ENCODE data around the gene ELANE. TPM values are rescaled to one million over a fixed set of nuclear protein-coding genes. Genes with fewer than 3 reads are reported as not detected.
"Not testable (repeated sequence)": the region's sequence is repeated elsewhere in the genome, so short reads cannot be mapped to it uniquely, and the experiment has no call there.

Gene ELANE
- total RNA-seq, 1 donor from 2014 or later: 1.6 TPM

DNA sequence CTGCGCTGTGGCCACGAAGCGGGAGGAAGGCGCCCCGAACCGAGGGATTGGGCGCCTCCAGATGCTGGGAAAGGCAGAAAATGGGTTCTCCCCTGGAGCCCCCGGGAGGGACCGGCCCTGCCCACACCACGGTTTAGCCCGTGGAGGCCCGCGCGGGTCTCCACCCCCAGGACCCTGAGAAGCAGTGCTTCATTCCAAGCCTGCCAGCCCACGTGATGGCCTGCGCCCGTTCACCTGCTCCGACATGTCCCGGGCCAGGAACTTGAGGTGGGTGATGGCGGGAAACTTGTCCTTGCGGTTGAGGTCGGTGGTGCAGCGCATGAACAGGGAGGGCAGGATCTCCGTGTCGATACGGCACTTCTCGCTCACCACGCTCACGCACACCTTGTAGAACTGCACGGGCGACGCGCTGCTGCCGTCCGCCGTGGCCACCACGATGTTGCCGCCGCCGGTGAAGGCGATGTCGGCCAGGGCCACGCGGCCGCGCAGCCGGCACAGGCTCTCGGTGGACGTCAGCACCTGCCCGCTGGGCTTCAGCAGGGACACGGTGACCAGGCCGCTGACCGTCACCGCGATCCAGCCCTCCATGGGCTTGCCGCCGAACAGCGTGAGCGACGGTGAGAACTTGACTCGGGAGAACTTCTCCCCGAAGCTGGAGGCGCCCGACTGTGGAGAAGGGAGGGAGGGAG is 33.6 kb downstream of the ELANE start:
- ATAC-seq (no peak), DNase-seq (ENCODE audit: missing footprints) (no peak)

DNA sequence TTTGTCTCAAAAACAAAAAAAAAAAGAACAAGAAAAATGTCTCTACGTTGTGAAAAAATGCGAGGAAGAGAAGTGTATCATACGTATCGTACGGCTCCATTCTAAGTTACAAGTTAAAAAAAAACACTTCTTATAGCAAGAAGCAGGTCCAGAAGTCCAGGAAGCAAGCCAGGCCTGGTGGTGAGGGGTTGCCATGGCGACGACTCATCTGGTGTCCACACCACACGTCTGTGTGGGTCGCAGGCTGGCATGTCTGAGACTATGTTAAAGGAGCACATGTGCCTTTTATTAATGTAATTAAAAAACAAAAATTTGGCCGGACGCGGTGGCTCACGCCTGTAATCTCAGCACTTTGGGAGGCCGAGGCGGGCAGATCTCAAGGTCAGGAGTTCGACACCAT is 35.0 kb downstream of the ELANE start:
- ATAC-seq (no peak), DNase-seq (ENCODE audit: missing footprints) (no peak)
- intact Hi-C loops (cut with DNase I): no loop called here

More for the DNA sequence above, 33.6 kb downstream of the ELANE start:
- intact Hi-C loops (cut with DNase I): no loop called here

DNA sequence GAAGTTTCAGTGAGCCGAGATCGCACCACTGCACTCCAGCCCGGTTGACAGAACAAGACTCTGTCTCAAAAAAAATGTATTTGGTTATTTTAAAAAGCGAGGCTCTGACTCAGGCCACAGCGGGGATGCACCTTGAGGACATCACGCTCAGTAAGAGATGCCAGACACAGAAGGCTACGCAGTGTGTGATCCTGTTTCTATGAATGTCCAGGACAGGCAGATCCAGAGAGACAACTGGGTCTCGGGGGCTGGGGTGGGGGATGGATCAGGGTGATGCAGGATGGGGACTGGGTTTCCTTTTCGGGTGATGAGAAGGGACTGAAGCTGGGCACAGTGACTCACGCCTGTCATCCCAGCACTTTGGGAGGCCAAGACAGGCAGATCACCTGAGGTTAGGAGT is 35.5 kb downstream of the ELANE start:
- no peak for DNase-seq (ENCODE audit: missing footprints)
- ATAC-seq: no peak
- intact Hi-C loops (cut with DNase I): no loop called here

DNA sequence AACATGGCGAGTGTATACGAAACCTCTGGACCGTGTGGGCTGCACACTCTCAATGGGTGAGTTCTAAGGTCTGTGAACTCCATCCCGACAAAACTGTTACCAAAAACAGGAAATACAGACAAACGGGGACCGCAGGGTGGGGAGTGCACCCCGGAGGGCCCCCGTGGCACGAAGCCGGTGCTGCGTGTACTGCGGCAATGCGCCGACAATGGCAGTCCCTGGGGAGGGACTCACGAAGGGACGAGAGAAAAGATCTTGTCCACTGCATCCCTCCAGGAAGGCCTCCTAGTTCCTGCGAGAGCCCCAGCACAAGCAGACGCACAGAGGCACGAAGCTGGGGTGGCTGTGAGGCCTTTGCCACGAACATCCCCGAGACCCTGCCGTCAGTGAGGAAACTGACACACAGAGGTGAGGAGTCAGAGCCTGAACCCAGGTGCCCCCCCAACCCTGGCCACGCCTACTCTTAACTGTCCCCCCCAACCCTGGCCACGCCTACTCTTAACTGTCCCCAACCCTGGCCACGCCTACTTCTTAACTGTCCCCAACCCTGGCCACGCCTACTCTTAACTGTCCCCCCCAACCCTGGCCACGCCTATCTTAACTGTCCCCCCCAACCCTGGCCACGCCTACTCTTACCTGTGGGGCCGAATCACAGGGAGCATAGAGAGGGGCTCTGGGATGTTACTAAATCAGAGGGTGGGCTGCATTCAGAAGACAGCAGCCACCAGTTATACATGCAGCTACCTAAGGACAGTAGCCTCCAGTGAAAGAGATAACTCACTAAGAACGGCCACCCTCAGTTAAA is 36.7 kb downstream of the ELANE start:
- intact Hi-C loops (cut with DNase I): no loop called here
- ATAC-seq: no peak

DNA sequence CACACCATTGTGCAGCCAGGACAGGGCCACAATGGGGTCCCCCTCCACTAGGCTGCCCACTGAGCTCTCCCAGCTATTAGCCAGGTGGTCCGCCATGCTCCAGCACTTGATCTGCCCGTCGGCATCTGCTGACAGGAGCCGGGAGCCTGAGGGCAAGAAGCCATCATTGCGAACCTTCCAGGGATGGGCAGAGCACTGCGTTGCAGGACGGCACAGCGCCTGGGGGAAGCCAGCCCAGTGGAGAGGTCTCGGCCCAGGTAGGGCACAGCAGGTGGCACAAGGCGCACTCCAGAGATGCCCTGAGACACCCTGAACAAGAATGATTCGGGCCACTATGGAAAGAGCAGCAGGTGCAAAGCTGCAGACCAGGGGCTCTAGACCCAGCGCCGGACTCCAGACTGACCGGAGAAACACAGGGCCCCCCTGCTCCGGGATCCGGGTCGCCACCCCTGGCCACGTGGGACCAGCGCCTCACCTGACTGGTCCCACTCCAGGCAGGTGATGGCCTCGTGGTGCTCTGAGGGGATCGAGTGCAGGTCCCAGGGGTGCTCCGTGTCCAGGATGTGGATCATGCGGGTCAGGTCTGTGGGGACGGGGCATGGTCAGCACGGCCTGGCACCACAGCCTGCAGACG is 37.7 kb downstream of the ELANE start:
- ATAC-seq (no peak), DNase-seq (ENCODE audit: missing footprints) (no peak)
- intact Hi-C loops (cut with DNase I): no loop called here

More for the DNA sequence above, 36.7 kb downstream of the ELANE start:
- DNase-seq (ENCODE audit: missing footprints): no peak

DNA sequence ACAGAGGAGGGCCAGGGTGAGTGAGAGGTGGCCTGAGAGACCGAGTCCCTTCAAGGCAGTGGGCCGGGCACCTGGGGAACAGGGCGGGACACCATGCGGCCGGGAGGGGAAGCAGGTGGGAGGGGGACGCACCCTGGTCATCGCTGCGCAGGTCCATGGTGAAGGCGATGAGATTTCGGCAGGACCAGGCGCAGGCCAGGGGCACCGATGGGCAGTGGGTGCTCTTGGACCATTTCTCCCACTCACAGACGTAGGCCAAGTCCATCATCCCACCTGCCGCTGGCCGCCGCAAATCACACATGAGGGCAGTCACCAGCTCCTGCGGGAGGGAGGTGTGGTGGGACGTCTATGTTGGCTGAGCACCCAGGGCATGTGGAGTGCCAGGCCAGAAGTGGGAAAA is 38.7 kb downstream of the ELANE start:
- ATAC-seq: no peak
- intact Hi-C loops (cut with DNase I): no loop called here
- DNase-seq (ENCODE audit: missing footprints): no peak

DNA sequence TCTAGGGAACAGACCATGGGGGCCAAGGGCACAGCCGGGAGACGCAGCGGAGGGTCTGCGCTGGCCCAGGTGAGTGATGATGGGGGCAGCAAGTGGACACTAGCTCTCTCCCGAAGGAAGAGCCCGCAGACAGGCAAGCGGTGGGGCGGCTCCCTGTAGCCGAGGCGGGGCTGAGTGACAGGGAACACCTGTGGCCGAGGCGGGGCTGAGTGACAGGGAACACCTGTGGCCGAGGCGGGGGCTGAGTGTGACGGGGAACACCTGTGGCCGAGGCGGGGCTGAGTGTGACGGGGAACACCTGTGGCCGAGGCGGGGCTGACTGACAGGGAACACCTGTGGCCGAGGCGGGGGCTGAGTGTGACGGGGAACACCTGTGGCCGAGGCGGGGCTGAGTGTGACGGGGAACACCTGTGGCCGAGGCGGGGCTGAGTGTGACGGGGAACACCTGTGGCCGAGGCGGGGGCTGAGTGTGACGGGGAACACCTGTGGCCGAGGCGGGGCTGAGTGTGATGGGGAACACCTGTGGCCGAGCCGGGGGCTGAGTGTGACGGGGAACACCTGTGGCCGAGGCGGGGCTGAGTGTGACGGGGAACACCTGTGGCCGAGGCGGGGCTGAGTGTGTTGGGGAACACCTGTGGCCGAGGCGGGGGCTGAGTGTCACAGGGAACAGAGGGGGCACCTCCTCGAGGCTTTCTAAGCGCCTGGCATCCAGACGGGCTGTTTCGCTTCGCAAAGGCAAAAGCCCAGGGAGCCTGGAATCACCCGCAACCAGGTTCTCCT is 39.5 kb downstream of the ELANE start:
- DNase-seq (ENCODE audit: missing footprints); ATAC-seq; intact Hi-C loops (cut with DNase I): not testable (repeated sequence)

DNA sequence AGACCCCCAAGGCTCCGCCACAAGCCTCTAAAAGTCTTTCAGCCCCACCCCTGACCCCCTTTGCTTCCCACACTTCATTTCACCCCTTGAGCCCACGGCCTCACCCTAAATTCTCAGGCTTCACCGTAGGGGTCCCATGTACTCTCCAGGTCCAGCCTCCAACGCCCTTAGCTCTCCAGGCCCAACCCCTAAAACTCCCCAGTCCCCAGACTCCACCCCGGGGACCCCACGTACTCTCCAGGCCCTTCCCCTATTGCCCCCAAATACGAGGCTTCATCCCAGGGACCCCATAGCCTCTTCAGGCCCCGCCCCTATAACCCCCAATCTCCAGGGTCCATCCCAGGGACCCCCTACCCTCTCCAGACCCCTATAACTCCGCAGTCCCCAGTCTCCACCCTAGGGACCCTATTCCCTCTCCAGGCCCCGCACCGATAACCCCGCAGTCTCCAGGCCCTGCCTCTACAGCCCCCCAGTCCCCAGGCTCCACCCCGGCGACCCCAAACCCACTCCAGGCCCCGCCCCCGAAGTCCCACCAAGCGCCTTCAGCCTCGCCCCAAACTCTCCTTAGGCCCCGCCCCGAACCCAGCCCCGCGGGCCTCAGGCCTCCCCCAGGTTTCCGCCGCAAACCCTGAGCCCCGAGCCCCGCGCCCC is 40.3 kb downstream of the ELANE start:
- intact Hi-C loops (cut with DNase I): no loop called here
- ATAC-seq: no peak
- no peak for DNase-seq (ENCODE audit: missing footprints)

DNA sequence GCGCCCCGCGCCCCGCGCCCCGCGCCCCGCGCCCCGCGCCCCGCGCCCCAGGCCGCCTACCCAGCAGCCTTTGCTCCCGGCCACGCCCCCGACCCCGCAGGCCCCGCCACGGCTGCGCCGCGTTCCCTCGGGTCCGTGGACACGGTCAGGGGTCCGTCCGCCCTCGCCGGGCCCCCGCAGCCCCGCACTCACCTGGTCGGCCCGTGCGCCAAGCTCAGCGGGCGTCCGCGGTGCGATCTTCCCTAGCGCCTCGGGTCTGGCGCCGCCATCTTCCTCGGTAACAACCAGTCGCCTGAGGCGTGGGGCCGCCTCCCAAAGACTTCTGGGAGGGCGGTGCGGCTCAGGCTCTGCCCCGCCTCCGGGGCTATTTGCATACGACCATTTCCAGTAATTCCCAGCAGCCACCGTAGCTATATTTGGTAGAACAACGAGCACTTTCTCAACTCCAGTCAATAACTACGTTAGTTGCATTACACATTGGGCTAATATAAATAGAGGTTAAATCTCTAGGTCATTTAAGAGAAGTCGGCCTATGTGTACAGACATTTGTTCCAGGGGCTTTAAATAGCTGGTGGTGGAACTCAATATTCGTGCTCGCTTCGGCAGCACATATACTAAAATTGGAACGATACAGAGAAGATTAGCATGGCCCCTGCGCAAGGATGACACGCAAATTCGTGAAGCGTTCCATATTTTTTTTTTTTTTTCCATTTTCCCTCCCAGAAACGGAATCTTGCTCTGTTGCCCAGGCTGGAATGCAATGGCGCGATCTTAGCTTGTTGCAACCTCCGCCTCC is 41.0 kb downstream of the ELANE start, which contains the start of the genes MED16 and RNU6-9:
Gene MED16 (minus strand): TSS at position 294 of the 796 bp plus-strand sequence. CDS start 2,056 bp downstream, outside the sequence.
Gene RNU6-9 (plus strand): TSS at position 591 of the 796 bp plus-strand sequence.
- peak; percentile 98 for ATAC-seq
- DNase-seq (ENCODE audit: missing footprints): peak; percentile 96
- intact Hi-C loops (cut with DNase I): no loop called here

DNA sequence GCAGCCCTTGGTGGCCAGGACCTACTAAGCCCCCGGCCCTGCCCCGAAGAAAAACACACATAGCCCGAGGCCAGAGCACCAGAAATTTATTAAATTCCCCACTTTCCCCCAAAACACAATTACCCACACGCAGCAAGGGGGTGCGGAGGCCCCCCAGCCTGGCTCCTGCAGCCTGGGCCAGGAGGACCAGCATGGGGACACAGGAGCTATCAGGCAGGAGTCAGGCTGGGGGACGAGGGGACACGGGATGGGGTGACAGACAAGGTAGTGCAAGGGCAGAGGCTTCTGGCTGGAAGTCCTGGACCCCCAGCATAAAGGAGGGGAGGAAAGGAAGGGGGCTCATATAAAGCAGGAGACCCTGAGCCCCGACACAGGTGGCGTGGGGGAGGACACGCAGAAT is 44.3 kb downstream of the ELANE start:
- ATAC-seq (no peak), DNase-seq (ENCODE audit: missing footprints) (no peak)
- intact Hi-C loops (cut with DNase I): no loop called here

DNA sequence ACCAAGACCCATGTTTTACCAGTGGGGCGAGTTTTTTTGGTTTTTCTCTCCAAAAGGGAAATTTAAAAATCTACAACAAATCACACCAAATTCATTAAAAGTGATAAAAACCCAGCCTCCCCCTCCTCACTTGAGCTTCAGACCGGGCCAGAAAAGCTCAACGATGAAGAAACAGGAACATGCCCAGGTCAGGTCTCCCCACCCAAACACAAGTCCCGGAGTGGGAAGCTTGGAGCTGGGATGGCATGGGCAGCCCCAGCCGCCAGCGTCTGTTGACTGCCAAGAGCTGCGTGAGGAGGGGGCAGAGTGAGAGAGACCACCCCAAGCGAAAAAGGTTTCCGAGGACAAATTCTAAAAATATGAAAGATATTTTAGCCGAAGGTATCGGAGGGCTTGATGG is 44.9 kb downstream of the ELANE start:
- DNase-seq (ENCODE audit: missing footprints): no peak
- no peak for ATAC-seq
- intact Hi-C loops (cut with DNase I): no loop called here

DNA sequence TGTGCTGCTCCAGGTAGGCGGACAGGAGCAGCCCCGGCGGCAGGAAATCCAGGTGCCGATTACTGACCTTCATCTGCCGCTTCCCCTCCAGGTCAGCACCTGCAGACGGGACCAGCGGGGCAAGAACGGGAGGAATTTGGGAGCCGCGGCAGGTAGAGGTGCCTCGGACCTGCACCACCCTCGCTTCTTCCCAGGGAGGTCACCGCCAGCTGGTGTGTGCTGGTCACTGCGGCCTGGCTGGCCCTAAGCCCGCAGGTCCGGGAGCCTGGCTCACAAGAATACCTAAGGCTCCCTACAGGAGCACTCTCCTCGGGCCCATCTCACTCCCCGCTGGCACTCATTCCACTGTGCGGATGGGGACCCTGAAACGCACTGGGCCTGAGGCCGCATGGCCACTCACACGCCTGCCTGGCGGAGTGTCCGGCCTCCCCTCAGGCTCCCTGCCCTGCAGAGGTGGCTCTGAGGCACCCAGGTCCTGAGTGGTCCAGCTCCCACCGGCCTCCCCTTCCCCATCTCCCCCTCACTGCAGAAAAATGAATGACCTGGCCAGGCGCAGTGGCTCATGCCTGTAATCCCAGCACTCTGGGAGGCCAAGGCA is 45.4 kb downstream of the ELANE start:
- no peak for ATAC-seq
- intact Hi-C loops (cut with DNase I): no loop called here
- no peak for DNase-seq (ENCODE audit: missing footprints)

DNA sequence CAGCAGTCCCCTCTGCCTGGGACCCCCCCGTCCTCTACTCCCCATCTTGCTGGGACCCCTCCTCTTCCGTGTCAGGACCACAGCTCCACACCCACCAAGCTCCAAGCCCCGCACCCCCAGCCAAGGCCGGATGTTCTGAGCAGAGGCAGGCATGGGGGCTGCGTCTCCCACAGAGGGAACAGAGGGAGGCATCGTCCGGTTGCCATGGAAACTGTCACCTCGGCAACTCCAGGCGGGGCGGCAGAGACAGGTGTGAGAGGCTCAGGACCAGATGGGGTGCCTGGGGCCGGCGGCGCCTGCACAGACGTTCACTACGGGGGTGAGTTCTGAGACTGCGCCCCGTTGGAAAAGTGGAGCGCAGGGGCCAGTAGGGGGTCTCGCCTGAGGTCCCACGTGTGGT is 46.6 kb downstream of the ELANE start:
- DNase-seq (ENCODE audit: missing footprints) (no peak), ATAC-seq (no peak)
- intact Hi-C loops (cut with DNase I): no loop called here

DNA sequence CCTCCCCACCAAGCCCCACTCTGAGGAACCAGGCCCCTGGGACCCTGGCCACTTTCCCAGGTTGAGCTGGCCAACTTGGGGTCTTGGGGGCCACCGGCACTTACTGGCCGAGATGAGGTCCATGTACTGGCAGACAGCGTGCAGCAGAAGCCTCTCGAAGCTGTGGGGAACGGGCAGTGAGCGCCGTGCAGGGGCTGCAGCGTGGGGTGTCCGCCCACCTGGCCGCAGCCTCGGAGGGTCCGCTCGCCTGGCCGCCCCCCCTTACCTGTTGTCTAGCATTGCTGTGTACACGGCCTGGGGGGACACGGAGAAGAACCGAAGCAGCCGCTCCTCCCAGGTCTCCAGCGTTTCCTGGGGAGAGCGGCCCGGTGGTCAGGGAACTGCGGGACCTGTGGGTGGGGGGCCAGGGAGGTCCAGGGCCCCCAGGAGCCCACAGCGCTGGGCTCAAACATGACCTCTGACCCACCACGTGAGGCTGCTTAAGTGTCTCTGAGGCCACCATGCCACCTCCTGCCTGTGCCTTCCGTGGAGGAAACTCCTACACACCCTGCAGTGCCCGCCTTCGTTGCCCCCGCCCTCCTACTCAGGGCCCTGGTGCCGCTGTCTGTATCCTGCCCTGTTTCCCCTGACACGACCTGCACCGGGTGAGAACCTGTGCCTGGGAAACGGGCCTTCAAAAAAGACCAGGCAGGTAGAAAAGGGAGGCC is 47.4 kb downstream of the ELANE start:
- intact Hi-C loops (cut with DNase I): no loop called here
- DNase-seq (ENCODE audit: missing footprints) (no peak), ATAC-seq (no peak)

DNA sequence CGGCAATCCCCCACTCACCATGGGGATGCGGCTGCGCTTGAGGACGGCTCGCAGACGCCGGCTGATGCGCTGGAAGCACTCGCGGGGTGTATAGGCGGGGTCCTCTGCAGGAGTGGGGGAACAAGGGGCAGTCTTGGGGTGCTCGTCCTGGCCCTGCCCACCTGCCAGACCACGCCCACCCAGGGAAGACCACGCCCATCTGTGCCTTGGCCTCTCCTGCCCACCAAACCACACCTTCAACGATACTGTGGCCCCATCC is 47.9 kb downstream of the ELANE start:
- intact Hi-C loops (cut with DNase I): no loop called here
- DNase-seq (ENCODE audit: missing footprints): no peak
- no peak for ATAC-seq

DNA sequence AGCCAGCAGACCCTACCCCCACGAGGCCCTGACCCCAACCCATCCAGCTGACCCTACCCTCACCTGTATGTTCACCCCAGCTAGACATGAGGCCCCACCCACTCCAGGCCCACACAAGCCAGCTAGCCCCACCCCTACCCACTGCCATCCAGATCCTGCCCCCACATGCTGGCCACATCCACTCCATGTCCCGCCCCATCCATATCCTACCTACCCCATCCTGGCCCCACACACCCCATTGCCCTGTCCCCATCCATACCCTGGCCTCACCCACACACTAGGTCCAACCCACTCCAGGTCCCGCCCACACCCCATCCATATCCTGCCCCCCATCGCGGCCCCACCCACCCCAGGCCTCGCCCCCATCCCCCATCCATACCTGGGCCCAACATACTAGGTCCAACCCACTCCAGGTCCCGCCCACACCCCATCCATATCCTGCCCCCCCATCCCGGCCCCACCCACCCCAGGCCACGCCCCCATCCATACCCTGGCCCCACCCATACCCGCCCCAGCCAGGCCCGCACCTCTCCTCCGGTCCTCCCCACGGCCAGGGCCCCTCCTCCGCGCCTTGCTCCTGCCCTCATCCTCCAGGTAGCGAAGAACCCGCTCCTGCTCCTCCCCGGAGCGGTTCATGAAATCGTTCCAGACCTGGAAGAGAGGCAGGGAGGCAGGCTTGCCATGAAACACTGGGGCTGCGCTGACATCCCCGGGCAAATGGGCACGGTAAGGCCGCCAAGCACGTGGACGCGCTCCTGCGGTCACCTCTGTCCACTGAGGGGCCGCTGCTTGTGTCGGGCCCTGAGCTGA is 48.4 kb downstream of the ELANE start:
- DNase-seq (ENCODE audit: missing footprints): no peak
- peak; percentile 9 for ATAC-seq
- intact Hi-C loops (cut with DNase I): no loop called here
